Embryonic facial prominence (tissue), 1 donor: ENCODE data around the gene SIAE.

Experiments
- DNase-seq: peaks from one replicate; pipeline ENCODE4 v3.0.0-alpha.2; 2016; ENCODE audit errors: extremely low spot score

The SIAE gene

GRCh38 chr11:124667601-124668000 lies 5.9 kb downstream of the SIAE start:
- DNase-seq: no peak

DNA sequence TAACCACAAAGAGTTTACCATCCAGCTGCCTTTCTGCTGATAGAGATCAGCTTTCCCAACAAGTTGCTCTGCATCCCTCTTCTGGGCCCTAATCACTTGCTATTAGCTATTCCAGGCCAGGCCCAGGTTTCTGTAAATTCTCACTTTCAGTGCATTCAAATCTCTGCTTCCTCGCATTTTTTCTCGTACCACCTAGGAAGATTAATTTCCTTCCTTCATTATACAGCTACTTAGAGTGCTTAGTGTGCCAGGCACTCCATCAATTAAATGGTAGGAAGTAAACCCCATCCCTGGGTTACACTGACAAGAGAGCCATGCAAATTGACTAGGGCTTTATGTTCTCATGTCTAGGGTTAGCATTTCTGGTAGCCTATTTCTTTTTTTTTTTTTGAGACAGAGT lies 9.7 kb downstream of the SIAE start:
- no peak for DNase-seq

DNA sequence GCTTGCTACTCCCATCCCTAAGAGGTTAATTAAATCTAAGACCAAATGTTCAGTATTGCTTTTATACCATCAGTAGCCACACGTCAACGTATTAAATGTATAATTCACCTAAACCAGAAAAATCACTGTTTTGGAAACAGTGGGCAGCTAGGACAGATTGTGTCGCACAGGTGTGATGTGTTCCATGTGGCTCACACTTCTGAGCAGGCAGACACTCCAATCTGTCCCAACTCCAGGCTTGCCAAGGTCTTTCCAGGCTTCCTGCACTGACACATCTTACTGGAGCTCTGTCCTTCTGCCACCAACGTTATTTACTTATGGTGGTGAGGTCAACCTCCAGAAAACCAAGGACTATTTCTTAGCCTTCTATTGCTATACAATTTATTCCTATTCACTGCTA lies 11.4 kb downstream of the SIAE start:
- DNase-seq: no peak

DNA sequence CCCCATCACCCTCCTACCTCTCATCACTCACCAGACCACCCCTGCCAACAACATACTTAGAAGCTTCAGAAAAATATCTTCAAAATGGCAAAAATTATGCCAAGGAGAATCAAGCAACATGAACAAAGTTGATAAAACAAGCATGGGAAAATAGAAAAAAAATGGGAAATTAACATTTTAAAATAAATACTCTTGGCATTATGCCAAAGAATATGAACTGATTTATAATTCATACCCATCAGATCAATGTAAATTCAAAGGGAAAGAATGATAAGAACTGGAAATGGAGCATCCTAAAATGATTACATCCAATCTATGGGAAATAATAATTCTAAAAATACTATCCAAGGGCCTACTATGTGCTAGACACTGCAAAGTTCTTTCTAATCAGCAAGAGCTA lies 12.0 kb downstream of the SIAE start:
- no peak for DNase-seq

DNA sequence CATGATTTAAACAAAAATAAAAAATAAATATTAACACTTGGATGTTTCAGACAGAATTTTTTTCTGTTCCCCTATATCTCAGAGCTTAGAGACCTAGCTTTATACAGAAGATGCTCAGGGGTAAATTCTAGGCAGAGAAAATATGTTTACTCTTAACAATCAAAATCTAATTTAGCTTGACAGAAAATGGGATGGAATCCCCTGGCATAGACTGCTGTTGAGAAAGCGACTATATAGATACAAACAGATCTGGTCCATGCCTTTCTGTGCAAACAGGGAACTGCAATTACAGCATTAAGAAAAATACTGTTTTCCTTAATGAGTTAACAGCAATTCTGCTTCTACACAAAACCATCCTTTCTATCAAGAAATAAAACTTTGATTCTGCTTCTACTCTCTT lies 14.6 kb downstream of the SIAE start:
- DNase-seq: no peak

DNA sequence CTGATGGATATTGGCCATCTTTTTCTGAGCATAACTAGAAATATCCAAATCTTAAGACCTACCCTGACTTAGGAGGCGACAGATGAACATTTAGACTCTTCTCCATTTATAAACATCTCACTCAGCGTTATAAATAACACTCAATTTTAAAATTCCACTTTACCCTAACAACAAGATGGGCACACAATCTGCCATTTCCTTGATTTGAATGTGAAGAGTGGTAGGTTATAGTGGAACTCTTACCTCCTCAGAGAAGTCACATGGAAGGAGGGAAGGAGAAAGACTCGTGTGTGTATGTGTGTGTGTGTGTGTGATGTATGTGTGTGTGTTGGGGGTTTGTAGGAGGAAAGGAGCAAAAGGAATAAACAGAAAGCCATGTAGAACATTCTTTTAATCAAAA lies 15.0 kb downstream of the SIAE start:
- DNase-seq: no peak

DNA sequence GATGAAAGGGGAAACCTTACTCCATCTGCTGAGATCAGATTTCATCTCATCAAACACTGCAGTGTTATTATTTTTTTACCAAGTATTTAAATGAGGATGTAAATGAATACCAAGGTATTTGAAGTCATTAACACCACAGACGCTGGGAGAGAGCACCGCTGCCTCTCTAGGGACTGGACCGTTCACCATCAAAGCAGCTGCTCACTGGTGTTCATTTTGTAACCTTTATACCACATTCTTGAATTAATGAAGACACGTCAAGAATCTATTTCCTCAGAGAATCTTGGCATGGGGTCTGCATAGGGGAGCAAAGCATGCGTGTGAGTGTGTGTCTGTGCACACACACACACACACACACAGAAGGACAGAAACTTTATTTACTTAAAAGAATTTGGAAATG lies 15.6 kb downstream of the SIAE start:
- no peak for DNase-seq

DNA sequence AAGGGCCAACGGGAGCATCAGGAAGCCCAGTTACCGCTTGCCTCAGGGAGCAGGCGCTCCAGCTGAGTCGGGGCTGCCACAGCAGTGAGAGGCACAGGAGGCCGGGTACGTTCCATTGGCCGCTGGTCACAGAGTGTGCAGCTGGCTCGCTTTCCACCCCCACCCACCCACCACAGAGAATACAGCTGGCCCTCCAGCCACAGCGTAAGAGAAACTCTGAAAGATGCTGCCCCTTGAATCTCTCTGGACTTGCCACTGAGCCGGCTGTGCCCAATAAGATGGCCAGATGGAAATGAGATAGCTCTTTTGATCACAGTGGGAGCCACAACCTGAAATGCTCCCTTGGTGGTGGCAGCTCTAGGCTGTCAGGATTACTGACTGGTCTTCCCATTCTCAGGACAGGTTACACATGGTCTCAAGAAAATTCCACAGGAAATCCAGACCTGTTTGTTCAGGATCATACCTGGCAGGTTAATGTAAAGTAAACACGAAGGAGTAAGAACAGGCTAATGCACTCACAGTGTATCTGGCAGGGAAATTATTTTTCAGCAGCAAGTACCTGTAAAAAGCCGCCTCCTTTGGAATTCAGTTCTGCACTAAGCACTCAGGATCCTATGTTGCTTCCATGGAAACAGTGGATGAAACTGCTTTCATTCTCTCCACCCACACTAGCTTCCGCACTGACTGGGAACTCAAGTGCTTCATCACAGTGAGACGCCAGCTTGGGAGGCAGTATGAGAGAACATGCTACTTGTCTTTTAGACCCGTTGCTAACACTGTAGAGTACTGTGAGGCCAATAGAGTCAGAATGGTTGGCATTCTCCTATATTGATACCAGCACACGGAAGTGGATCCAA lies 16.5 kb downstream of the SIAE start:
- no peak for DNase-seq

DNA sequence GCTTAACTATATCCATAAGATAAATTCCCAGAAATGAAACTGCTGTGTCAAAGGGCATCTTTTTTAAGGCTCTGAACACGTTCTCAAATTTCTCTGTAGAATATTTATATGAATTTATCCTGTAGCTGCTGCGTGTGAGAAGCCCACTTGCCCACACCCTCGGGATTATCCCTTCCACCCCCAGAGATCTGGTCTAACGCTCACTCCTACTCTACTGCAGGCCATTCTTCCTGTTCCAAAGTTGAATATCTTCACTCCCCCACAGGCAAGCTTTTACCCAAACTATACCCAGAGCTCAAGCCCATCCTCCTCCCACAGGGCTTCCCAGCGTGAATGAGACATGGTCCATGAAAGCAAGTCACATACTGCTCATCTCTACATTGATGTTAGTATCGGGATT lies 24.9 kb downstream of the SIAE start:
- no peak for DNase-seq

DNA sequence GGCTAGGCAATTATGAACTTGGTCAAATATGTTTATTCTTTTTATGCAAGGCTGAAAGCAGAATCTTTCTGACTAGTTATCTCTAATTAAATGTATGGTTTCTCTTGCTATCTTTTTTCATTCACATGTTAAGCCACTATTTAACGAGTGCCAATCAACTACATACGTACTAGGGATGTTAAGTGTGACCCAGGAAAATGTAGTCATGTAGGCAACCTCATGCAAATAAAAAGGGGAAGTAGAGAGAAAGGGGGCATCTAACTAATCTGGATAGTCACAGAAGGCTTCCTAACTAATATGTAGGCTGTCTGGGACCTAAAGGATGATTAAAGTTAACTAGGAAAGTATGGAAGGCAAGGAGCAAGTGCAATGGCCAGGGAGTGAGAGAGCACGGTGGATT lies 27.4 kb downstream of the SIAE start:
- no peak for DNase-seq

DNA sequence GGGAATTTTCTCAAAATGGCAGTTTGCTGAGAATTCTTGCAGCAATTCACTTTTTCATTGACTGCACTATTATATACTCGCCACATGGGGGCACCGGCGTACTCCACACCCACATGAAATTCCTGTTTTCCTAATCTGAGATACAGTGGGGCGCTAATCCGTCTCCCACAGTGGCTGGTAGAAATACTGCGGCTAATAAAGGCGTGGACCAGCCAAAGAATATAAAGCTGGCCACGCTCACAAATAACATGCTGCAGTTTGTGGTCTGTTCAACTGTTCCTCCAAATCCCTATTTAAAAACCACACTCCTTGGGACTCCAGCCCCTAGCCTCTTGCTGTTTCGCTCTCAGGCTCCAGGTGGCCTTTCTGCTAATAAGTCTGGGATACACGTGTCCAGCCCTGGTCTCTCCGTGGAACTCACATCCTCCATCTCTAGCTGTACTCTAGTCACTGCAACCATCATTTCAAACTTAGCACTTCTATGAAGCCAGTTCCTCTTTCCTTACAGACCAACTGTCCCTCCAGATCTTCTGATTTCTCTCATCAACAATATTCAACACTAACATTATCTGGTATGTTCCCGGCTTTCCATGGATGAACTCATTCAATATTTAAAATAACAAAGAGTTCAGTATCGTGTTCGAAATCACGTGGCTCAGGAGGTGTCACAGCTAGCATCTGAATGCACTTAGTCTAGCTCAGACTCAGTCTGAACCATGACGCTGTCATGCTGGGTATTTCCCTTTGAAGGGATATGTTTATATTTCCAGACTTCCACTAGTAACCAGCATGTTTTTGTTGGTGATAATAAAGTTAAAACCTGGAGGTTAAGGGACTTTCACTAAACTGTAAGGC lies 28.9 kb downstream of the SIAE start:
- peak; percentile 64 for DNase-seq

DNA sequence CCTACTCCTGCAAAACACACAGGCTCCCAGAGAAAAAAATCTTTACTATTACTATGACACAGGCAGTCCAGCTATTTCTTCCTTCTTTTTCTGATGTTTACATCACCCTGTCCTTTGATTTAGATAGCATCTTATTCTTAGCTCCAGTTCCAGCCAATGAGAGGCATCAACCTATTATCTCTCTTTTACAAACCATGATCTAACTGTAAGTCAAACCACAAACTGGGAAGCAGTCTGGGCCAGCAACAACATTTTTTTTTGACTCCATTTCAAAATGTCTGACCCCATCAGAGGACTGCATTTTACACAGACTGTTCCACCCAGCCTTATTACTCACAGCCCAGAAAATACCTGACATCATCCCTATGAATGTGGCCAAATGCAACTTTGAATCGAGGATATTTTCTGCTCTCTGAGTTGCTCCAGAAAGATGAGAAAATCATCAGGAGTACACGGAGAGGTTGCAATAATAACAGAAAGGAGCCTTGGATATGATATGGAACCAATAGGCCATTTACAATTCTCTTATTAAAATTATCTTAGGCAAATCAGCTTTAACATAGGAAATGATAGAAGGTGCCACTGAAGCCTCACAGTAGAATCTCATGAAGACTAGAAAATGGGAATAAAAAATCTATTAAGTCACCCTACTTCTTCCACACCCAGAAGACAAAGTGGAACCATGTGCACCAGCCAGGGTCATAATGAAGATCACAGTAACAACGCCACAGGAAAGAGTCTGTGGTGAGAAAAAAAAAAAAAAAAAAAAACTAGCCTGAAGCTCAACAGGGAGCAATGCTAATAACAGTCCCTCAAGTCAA lies 29.7 kb downstream of the SIAE start:
- DNase-seq: no peak

DNA sequence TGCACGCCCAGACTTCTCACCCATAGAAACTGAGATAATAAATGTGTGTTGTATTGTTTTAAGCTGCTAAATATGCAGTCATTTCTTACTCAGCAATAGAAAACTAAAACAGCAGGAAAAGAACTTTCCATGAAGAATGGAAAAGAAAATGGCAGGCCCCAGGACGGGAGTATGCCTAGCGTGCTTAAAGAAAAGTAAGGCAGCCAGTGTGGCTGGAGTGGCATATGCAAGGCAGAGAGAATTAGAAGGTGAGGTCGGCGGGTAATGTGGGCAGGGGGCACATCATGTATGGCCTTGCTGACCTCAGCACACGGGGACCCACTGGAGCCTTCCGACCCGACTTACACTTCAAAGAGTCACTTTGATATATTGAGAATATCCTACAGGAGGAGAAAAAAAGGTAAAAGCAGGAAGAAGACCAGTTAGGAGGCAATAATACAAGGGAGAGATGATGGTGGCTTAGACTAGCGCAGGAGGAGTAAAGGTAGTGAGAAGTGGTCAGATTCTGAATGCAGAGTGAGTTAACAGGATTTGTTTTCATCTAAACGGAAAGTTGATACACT lies 30.4 kb downstream of the SIAE start:
- DNase-seq: no peak

DNA sequence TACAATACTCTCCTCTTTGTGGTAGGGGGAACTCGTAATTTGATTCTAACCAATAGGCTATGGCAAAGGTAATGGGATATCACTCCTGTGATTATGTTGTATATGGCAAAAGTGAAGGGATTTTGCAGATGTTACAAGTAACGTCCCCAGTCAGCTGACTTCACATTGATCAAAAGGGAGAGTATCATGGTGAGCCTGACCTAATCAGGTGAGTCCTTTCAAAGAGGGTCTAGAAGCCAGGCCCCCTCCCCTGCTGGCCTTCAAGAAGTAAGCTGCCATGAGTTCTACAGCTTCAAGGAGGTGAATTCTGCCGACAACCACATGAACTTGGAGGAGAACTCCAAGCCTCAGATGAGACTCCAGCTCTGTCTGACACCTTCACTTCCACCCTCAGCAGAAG lies 30.9 kb downstream of the SIAE start:
- no peak for DNase-seq

- no peak for DNase-seq
These were observed 32.9 kb downstream of the SIAE start for GRCh38 chr11:124640666-124641065.

- DNase-seq: no peak
These were observed 34.4 kb downstream of the SIAE start for GRCh38 chr11:124639186-124639585.

GRCh38 chr11:124638500-124638899 lies 35.0 kb downstream of the SIAE start:
- DNase-seq: no peak

DNA sequence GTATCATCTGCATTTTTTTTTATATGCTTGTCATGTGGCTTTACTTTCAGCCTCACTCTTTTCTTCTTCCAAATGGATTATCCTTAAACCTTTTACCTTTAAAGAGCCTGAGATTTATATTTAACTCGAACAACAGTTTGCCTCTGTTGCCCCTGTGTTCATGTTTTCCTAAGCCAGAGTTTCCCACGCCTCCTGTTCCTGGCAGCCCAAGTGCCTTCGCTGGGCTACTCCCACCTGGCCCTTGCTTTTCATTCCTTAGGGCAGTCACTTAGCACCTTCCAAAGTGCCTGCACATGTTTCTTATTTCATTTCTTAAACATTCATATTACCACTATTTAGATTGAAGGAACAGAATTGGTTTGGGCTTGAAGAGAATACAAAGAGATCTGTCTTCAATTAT lies 37.6 kb downstream of the SIAE start:
- no peak for DNase-seq

DNA sequence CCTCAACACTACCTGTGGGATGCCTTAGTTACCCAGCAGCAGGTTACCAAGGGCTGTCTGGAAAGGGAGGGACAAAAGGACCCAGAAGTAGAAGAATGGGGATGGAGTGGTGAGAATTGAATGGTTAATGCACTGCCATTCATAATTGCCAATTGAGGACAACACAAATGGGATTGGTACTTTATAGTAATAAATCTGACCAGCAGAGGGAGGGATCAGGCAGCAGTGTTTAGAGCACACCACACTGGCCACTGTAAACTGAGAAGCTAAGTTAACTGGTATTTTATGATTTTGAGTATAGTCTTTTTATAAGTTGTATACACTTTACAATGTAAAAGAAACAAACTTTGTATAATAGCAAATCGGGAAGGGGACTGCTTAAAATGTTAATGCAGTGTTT lies 40.2 kb downstream of the SIAE start:
- no peak for DNase-seq

- DNase-seq: no peak
These were observed 43.6 kb downstream of the SIAE start for GRCh38 chr11:124629961-124630360.

GRCh38 chr11:124627546-124627945 lies 46.0 kb downstream of the SIAE start:
- no peak for DNase-seq
